NCI-H446 treated with DMSO at 0.1 percent for 48 hours (cell line): ENCODE results near the gene MEF2D.

Source experiments
- DNase-seq: peaks from one replicate; lab custom pipeline; 2025; lab: John Stamatoyannopoulos, UW

Gene MEF2D

DNA sequence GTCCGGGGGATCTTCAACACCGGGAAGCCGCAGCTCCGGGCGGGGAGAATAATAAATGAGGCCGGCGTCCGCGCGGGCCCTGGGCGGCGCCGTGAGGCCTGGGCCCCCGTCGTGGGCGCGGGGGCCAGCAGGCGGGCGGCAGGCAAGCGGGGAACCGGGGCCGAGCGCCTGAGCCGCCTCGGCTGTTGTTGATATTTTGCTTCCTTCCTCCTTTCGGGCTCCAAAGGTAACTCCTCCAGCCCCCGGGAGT lies at the start of gene MEF2D:
Gene MEF2D, minus strand, starts transcription at position 233 of the 250 bp plus-strand sequence. CDS start 17,483 bp downstream, outside the sequence.
- DNase-seq = no peak

DNA sequence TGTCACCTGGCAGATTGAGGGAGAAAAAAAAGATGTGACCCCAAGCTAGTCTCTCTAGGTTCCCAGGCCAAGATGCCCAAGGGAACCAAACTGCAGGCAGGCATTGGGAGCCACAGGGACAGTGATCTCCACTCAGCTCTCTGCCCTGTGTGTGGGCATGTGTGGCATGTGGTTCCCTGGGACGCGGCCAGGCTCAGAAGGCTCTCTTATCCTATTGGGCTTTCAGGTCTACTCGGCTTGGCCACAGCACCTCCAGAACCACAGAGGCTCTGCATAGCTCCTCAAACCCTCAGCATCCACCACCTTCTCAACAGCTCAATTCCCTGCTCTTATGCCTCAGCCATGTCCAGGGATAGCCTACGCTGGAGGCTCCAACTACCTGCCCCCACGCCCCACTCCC lies 49.8 kb upstream of the MEF2D start:
- no peak for DNase-seq

DNA sequence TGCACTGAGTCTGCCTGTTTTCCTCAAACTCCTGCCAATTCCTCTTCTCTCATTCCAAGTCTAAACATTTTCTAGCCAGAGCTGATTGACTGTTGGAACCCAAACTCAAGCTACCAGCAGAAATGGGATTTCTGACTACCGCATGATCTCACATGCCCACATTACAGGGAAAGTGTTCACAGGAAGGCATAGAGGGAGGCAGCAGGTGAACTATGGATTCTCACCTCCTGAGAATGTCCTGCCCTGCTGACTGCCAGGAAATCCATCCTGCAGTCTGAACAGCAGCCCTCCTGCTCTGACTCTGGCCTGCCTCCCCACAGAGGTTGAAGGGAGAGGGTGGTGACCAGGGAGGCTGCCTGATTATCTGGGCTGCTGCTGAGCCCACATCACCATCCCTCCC lies 49.3 kb upstream of the MEF2D start:
- no peak for DNase-seq

DNA sequence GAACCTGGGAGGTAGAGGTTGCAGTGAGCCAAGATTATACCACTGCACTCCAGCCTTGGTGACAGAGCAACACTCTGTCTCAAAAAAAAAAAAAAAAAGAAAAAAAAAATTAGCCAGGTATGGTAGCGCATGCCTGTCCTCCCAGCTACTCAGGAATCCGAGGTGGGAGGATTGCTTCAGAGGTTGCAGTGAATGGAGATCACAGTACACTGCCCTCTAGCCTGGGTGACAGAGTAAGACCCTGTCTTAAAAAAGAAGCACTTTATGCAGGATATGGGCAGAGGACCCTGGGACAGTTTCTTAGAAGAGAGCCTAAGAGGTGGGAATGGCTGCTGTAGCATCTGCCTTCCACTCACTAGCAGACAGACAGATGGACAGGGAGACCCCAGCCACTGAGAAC lies 48.8 kb upstream of the MEF2D start:
- no peak for DNase-seq

DNA sequence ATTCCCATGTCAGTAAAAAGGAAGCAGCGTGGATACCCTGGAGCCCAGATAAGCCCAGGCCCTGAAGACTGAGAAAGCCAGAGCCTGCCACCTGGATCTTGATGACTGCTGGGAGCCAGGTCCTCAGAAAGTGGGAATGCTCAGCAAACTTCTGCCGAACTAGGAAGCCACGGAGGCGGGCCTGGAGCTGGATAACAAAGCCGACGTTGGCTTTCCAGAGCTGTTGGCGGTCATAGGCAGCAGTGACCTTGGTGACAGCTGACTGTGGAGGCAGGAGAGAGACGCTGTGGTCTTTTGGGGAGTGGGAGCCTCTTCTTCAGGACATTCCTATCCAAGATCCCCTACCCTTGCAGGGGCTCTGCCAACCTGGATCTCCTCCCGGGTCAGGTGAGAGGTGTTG lies 47.4 kb upstream of the MEF2D start:
- DNase-seq = no peak

DNA sequence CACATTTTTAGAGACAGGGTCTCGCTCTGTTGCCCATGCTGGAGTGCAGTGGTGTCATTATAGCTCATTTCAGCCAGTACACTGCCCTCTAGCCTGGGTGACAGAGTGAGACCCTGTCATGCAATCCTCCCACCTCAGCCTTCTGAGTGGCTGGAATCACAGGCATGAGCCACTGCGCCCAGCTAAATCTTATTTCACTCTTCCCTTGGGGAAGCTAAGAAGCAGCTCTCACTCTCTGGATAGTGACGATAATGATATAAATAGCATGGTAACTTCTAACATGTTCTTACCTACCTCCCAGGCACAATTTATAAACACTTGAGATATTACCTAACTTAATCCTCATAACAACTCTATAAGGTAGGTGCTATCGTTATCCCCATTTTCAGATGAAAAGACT lies 46.9 kb upstream of the MEF2D start:
- no peak for DNase-seq

DNA sequence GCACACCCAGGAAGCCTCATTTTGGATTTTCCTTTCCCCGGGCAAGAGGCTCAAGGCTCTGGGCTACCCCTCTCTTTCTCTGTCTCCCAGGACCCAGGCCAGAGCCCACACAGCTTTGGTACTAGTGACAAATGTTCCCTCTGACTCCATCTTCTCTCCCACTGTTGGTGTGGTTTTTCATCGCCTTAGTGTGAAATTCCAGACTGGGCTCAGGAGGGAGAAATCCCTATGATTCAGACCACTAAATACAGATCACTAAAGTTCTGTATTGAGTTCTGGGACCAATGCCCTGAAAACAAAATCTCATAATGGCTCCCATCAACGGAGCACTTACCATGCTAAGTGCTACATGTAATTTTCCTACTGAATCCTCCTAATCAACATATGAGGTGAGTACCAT lies 45.7 kb upstream of the MEF2D start:
- DNase-seq = no peak

DNA sequence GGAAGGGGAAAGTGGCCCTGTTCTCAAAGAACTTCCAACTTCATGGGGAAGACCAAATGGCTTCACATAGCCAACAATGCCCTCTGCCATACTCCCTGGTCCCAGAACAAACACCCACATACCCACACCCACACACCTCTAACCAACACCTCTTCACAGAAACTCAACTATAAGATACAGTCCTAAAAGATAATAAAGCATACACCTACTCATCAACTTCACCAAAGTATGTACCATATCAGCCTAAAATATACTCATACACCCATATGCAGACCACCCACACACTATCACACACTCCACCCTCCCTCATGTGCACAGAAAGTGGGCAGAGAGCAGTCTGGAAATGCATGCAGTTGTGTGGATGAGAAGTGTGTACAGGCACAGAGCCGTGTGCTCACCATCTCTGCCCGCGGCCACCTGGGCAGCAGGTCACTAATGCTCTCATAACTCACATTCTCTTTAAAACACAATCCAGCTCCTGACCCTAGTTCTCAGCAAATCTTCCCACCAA lies 44.1 kb upstream of the MEF2D start:
- DNase-seq = no peak

DNA sequence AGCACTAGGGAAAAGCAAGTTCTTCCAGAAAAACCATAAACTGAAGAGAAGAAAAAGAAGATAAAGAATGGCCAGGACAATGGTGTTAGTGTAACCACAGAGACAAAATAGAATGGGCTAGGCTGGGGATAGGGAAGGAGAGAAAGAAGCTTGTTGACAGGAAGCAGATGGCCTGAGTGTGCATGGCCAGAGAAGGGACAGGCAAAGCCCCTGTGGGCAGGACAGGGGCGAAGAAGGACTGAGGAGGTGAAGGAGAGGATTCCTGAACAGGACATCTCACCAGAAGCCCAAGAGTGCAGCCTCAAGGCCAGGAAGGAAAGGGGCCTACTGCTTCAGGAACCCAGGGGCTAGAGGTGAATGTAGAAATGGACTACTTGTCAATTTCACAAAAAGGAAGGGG lies 42.5 kb upstream of the MEF2D start:
- no peak for DNase-seq

DNA sequence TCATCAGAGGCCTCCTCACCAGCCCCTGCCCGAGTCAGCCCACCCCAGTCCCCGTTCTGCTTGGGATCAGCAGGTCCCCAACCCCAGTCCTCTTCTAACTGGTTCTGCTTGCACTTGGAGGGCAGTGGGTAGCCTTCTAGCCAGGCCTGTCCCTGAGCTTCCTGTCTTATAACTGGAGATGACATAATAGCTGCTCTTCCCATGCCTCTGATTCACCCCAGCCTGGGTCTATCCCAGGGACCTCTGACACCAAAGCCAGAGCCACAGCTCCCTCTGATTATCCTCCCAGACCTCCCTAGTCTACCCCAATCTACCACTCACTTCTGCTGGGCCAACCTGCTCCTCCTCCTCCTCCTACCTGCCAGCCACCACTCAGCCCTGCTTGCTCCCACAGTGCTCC lies 40.4 kb upstream of the MEF2D start:
- DNase-seq = no peak

DNA sequence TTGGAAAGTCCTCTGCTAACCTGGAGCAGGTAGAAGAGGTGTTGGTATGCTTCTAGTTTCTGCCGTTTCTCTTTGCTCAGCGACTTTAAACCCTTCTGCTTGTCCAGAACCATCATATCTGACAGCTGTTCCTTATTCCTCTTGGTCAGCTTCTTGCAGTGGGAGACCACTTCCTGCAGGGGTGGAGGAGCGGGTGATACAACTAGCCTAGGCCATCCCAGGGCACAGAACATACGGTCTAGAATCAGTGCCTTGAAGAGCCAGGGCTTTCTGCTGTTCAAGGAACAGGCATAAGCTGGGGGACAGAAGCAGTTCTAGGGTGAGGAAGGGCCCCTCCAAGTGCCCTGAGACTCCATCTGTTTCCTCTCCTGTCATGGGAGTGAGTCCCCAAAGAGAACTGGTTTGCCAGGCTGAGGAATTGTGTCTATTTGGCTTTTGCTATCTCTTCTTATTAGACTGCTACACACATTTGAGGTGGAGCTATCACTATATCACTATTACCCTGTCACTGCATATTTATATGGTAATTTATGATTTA lies 39.3 kb upstream of the MEF2D start:
- DNase-seq = no peak

DNA sequence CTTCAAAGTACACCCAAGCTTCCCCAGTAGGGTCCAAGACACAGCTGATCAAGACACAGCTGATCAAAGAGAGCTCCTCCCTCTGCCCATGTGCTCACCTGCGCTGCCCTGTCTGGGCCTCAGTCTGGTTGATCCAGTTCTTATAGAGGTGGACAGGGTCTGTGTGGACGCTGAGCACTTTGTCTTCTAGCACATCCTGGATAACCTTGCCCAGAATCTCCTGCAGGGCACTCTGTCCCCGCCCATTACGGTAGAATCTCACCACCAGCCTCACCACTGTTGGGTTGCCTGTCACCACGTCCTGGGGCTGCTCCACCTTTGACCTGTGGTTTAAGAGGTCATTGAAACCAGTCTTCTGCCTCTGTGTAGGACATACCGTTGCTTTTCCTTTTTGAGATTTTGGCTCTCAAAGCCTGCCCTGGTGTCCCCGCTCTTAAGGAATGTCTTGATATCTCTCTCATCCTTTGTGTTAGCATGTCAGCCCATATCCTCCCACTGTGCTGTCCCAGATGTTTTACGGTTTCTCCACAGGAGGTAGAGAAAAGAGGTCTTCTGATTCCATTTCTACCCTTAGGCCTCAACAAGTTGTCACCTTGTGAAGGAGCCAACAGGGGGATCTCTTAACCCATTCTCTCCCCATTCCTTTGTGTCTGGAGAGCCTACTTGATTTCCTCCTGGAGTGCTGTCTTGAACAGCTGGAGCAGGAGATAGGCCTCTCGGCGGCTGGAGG lies 38.3 kb upstream of the MEF2D start:
- DNase-seq = no peak

DNA sequence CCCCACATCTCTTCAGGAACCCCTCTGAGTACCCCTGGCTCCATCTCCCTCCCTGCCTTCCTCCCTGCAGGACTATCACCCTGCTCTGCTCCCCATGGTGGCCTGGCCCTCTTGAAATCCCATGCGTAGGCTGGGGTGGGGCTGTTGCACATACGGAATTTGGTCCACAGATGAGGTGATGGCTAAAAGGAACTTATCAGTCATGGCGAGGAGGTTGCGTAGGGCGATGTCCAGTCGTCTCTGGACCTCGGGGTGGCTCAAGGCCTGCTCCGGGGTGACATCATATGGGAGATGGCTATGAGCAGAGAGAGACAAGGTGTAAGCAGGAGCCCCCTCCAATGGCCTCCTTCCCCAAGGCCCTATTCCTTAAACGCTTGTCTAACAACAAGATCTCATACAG lies 36.5 kb upstream of the MEF2D start:
- DNase-seq = no peak

DNA sequence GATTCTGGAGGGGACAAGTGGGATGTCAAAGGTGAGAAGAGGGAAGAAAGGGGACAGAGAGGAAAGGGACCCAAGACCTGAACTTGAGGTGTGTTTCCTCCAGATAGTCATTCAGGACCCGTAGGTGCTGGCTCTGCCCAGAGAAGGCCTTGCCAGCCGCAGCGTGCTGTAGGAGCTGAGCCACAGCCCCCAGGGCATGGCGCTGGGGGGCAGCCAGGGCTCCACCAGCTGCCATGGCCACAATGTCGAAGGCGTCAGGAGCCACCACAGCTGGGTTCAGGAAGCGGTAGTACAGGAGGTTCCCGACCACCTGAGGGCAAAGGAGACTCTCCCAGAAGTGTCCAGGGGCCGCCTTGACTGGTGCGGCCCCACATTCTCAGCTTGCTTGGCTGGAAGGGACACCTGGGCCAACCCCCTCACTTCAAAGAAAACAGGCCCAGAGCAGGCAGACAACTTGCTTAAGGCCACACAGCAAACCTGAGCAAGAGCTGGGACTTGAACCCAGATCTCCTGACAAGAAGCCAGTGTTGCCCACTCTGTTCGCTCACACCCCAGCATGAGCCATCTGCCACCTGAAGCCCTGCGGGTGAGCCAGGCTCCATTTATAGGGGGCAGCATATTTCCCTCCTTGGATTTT lies 34.0 kb upstream of the MEF2D start:
- DNase-seq = no peak

DNA sequence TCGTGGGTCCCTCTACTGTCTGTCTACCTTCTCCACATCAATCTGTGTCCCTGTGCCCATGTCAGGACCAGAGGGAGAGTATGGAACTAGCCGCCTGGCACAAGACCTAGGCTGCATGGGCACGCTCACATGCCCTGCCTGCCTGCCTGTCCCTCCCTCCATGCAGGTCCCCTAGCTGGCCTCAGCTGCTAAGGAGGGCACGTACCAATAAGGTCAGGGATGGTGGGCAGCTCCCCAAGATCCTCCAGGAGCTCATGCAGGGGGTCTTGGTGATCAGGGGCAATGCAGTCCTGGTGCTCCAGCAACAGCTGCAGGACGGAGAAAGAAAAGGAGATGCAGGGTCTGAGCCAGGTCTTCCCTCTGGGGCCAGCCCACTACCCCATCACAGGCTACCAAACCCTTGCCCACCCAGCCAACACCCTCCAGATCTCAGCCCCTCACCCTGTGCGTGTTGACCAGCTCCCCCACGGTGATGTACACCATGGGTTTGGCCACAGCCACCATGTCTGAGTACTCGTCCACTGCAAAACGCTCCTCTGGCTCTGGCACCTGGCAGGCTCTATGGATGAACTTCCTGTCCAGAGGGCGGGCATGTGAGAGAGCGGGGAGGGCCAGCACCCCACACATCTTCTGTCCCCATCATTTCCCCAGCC lies 33.1 kb upstream of the MEF2D start:
- DNase-seq = no peak

DNA sequence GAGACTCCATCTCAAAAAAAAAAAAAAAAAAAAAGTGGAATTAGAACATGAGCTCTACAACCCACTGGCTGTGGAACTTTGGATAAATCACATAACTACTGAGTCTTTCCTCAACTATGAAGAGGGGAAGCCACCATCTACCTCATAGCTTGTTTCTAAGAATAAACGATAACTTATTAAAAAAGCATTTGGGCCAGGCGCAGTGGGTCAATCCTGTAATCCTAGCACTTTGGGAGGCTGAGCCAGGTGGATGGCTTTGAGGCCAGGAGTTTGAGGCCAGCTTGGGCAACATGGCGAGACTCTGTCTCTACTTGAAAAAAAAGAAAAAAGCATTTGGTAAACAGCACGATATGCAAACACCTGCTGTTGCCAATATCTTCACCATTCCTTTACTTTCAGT lies 31.8 kb upstream of the MEF2D start:
- DNase-seq = no peak

DNA sequence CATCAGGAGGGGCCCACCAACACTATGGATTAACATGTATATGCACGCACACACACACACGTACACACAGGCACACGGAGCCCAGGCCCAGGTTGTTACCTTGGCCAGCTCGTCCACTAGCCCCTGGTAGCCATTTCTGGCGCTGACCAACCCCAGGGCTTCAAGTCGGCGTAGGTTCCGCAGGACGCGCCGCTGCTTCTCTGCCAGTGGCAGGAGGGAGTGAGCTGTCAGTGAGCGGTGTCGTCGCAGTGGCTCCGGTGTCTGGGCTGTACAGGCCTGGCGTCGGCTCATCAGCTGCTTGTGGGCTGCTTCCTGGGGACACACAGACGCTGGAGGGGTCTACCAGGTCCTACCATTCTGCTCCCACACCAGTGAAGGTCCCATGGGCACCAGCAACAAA lies 29.4 kb upstream of the MEF2D start:
- no peak for DNase-seq

DNA sequence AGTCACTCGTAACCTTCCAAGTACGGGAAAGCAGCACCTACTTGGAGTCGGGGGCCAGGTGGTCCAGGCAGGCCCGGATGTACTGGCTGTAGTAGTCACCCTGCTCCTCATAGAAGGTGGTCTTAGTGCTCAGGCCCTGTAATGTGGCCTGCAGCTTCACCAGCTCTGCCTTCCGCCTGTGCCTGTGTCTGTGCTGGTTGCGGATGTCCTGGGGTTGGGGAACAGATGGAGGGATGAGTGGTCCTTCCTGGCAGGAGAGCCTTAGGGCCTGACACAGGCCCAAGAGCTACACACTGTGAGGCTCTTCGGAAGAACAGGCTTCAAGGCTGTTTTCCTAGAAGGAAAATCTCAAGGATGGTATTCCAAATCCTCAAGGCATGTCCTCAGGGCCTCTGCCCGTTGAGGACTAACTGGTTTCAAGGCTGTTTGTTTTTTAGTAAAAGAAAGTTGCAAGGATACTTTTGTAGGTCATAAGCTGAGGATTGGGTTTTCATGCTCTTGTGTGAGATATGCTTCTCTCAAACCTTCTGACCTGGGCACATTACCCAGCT lies 28.4 kb upstream of the MEF2D start:
- DNase-seq = no peak

DNA sequence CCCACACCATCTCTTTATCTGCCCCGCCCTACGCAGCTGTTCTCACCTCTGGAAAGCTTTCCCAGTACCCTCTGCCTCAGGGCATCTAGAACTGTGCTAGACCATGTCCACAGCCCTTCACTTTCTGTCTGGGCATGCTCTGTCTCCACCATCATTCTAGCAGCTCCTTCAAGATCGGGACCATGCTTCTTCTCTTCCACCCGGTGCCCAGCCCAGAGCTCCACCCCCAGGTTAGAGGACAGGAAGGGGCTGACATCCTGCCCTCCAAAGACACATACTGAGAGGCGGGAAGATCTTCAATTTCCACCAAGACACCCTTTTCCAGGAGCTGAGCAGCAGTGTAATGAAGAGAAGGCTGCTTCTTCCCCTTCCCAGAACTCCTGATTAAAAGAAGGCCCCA lies 27.7 kb upstream of the MEF2D start:
- no peak for DNase-seq

DNA sequence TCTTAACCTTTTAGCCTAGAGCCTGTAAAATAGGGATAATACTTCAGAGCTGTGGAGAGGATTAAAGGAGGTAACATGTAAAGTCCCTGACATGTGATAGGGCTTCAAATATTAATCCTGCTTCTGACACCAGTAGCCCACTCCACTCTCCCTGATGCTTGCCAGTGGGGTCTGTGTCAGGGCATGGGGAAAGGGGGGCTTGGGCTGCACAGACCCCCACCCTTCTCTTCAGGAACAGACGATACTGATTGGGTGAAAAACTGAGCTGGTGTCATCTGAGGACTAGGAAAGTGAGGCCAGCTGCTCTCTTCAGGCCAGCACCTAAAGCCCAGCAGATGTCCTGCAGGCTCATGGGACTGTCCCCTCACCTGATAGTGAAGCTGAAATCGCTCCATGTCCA lies 27.0 kb upstream of the MEF2D start:
- no peak for DNase-seq

DNA sequence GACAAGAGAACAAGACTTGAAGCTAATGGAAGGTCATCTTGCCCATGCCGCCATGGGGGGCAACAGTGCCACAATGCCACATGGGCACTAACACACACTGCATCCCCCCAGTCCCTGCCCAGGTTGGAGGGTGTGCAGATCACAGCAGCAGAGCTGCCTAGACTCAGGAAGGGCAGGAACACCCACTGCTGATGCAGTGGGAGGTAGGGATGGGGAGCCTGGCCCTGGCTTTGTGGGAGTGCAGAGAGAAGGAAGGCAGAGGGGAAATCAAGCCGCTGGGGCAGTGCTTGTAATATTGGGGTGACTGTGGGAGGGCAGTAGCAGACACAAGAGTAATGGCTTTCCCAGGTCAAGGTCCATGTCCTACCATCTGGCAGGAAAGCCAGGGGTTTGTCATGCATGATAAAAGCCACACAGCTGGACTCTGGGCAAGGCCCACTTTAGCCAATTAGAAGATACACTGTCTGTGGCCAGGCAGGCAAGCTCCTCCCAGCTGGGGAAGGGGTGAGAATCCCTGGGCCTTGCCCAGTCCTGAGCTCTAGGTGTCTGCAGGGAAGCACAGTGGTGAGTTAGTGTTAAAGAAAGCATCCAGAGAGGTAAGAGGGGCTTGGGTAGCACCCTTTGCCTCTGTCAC lies 25.4 kb upstream of the MEF2D start:
- DNase-seq = no peak

DNA sequence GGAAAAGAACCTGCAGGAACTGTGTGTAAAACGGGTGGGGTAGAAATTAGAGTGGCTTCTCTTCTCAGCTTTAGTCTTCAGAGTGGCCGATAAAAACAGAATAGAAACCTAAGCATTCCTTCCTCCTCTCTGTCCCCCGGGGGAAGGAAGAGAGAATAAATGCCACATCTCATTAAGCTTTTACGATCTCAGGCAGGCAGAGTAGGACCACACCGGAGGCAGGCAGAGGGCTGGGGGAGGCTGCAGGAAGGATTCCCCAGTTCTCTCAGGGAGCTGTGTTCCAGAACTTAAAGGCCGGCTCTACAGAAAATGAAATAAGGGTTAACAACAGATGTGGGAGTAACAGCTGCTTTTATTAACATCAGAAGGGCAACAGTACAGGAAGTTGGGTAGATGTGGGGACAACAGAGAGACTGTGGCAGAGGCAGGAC lies 24.5 kb upstream of the MEF2D start:
- DNase-seq = no peak

DNA sequence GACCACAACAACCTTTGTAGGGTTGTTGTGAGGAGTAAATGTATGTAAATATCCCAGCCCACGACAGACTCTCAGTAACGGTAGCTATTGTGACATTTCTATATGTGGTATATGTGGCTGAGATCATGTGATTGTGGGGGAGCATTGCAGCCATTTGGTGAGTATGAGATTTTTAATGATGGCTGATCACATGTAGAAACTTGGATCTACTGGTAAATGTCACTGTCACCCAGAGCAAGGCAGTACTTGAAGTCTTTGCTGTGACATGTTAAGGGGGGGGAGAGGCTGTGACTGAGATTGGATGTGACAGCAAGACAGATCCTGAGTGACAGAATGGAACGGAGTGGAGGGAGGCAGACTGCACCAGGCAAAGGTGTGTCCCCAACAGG lies 23.9 kb upstream of the MEF2D start:
- no peak for DNase-seq
